Activated naive CD4-positive, alpha-beta T cell treated with anti-CD3 and anti-CD28 coated beads for 36 hours (primary cell): Measurements from ENCODE around the gene RRAGD. TPM values are rescaled to one million over a fixed set of nuclear protein-coding genes. Genes with fewer than 3 reads are reported as not detected.

Experiments used
- CTCF ChIA-PET: fragments of 350-600 bp; sonication (Branson Sonifier 250); formaldehyde crosslinking; loops from one replicate; lab custom pipeline; 2021; ENCODE audit warnings: antibody characterized with exemption; lab: Charles Lee
- DNase-seq: peaks from one replicate; pipeline ENCODE4 v3.0.0-alpha.2; 2020
- H3K27ac Mint-ChIP-seq: one replicate; pipeline ENCODE4 v1.8.0; 2021; ENCODE audit warnings: mild to moderate bottlenecking, mixed read lengths
- H3K27me3 Mint-ChIP-seq: one replicate; pipeline ENCODE4 v1.8.0; 2021; ENCODE audit warnings: low read depth, mixed read lengths
- H3K36me3 Mint-ChIP-seq: one replicate; pipeline ENCODE4 v1.8.0; 2021; ENCODE audit warnings: low read depth, mixed read lengths
- H3K4me1 Mint-ChIP-seq: one replicate; pipeline ENCODE4 v1.8.0; 2021; ENCODE audit warnings: low read depth, mixed read lengths
- H3K4me3 Mint-ChIP-seq: one replicate; pipeline ENCODE4 v1.8.0; 2021; ENCODE audit warnings: mild to moderate bottlenecking, moderate library complexity, mixed read lengths
- H3K9me3 Mint-ChIP-seq: one replicate; pipeline ENCODE4 v1.8.0; 2021; ENCODE audit warnings: mixed read lengths
- intact Hi-C: fragments of 100-400 bp; cut with micrococcal nuclease; formaldehyde crosslinking; loops from one replicate; pipeline ENCODE4 v1.15.1; 2023
- total RNA-seq, 2 experiments: library from RNA; stranded (reverse); gene quantifications; one replicate each; pipeline ENCODE4 v1.2.3, GENCODE V29; 2021

Gene RRAGD
- total RNA-seq, 2 experiments from 2014 or later, result 11.3 to 13.2 TPM

DNA sequence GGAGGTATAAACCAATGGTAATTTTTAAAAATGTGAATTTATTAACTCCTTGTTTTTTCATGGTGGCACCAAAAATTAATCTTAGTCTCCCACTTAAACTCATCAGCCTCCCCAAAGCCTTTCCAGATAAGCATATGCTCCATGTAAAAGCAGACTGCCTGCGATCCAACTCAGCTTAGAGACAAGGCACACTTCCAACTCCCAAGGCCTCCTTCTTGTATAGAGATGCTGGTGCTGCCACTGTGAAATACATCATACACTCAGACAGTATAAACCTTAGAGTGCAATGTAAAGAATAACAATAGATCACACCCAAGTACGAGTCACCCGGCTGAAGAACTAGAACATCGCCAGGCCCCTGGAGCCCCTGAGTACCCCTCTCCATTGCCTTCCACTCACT lies 22.9 kb upstream of the RRAGD start:
- H3K4me3 Mint-ChIP-seq, result no peak overlapping the region
- no peak for DNase-seq
- H3K4me1 Mint-ChIP-seq, result peaks cover 10% of the 10 kb centered on the region
- H3K27ac Mint-ChIP-seq, result no peak overlapping the region
- intact Hi-C loops, result loop anchor here (1.0 kb wide), 1 partner anchor 161 kb away; no protein-coding TSS in a partner anchor
- no peaks in the 10 kb centered on the region for H3K36me3 Mint-ChIP-seq
- H3K27me3 Mint-ChIP-seq, result no peaks in the 10 kb centered on the region
- no peaks in the 10 kb centered on the region for H3K9me3 Mint-ChIP-seq
- CTCF ChIA-PET, result interaction anchor here (1.2 to 2.1 kb wide), 5 partner anchors 9 to 178 kb away, joined by 3 to 11 read pairs (median 3); no protein-coding TSS in a partner anchor

DNA sequence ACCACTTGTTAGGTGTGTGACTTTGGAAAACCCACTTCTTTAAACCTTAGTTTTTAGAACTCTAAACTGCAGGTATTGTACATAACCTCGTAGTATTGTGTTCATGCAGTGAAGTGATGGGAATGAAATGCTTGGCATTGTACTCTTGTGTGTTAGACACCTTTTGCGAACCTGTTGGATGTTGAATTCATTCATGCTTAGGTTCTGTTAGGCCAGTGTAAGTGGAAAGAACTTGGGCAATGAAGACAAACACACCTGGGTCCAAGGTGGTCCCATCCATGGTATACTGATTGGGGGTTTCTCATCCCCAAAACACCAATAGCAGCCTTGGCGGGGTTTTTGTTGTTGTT lies 22.1 kb upstream of the RRAGD start:
- intact Hi-C loops, result loop anchor here (1.0 kb wide), 1 partner anchor 162 kb away; no protein-coding TSS in a partner anchor
- H3K27ac Mint-ChIP-seq, result no peak overlapping the region
- no peaks in the 10 kb centered on the region for H3K27me3 Mint-ChIP-seq
- DNase-seq, result no peak
- H3K4me1 Mint-ChIP-seq, result peaks cover 10% of the 10 kb centered on the region
- no peaks in the 10 kb centered on the region for H3K36me3 Mint-ChIP-seq
- no peaks in the 10 kb centered on the region for H3K9me3 Mint-ChIP-seq
- CTCF ChIA-PET, result interaction anchor here (0.9 to 2.1 kb wide), 6 partner anchors 9 to 205 kb away, joined by 3 to 11 read pairs (median 3); no protein-coding TSS in a partner anchor
- peak overlapping the region; percentile 68 for H3K4me3 Mint-ChIP-seq

DNA sequence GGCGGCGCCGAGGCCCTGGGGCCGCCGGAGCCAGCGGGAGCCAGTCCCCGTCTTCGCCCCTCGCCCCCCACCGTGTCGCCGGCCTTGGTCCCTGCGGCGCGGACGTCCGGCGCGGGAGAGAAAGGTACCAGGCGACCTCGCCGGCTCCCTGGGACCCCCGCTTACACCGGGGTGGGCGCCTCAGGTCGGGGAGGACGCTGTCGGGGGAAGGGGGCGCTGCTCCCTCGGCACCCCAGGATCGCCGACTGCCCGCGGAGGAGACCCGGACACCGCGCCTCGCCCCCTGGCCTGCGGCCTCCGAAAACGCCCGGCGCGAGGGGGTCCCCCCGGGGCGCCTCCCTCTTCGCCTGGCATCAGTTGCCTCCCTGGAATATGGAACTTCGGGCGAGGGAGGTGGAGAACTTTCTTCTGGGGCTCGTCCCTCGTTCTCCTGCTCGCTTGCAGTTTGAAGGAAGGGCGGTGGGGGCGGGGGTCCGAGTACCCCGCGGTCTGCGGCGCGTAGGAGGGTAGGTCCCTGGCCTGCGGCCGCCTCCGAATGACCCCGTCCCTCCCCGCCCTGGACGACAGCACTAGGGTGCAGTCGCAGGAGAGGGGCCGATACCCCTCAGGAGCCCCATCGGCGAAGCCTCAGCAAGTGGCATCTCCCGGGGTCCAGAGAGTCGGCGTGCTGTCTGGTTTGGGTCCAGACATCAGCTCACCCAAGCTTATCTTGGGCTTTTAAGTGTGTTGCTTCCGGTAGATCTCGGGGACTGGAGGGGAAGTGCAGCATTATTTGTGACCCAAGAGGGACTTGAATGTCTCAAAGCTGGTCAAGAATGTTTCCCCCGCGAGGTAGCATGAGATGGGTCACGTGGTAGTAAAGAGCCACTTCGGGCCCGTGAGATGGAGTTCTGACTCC lies 21.4 kb upstream of the RRAGD start:
- peaks cover 10% of the 10 kb centered on the region for H3K4me1 Mint-ChIP-seq
- H3K9me3 Mint-ChIP-seq, result no peaks in the 10 kb centered on the region
- no peaks in the 10 kb centered on the region for H3K36me3 Mint-ChIP-seq
- no peaks in the 10 kb centered on the region for H3K27me3 Mint-ChIP-seq
- H3K4me3 Mint-ChIP-seq, result peak overlapping the region; percentile 68
- CTCF ChIA-PET, result interaction anchor here (0.9 to 3.7 kb wide), 16 partner anchors 10 to 206 kb away, joined by 3 to 43 read pairs (median 4); partner anchors contain the start of gene LYRM2
- peak; percentile 26 for DNase-seq
- intact Hi-C loops, result loop anchor here (1.0 to 2.0 kb wide), 6 partner anchors 21 to 1046 kb away; partner anchors contain the start of genes LYRM2 and RRAGD
- no peak overlapping the region for H3K27ac Mint-ChIP-seq

DNA sequence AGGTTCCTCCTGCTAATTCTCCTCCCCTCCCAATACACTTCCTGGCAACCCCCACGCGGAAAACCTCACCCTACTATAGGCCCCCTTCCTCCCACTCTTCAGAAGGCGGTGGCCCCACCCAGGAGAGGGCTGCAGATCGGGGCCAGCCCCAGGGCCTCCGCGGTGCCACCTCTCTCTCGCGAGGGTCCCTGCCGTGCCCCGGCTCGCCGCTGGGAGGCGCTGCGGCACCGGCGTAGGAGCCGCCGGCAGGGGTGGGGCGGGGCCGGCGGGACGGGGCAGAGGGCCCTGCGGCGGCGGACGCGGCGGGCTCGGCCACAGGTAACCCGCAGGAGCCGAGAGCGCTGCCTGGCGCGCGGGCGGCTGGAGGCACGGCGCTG lies 20.8 kb upstream of the RRAGD start, which contains the start of gene ANKRD6:
TSS of gene ANKRD6 (plus strand) at position 278 of the 377 bp plus-strand sequence. CDS start 133,825 bp downstream, outside the sequence.
- intact Hi-C loops, result loop anchor here (1.0 to 2.0 kb wide), 5 partner anchors 21 to 1046 kb away; partner anchors contain the start of genes LYRM2 and RRAGD
- Mint-ChIP-seq H3K4me3 (peak within 1 kb of the TSS; percentile 69), H3K4me1 (peaks cover 10% of the 10 kb centered on the region), H3K9me3 (no peaks in the 10 kb centered on the region), H3K27me3 (no peaks in the 10 kb centered on the region), H3K27ac (no peak within 1 kb of the TSS), H3K36me3 (no peaks in the 10 kb centered on the region)
- peak; percentile 77 for DNase-seq
- CTCF ChIA-PET, result interaction anchor here (0.6 to 3.7 kb wide), 32 partner anchors 9 to 336 kb away, joined by 3 to 43 read pairs (median 4); partner anchors contain the start of genes LYRM2 and RRAGD

DNA sequence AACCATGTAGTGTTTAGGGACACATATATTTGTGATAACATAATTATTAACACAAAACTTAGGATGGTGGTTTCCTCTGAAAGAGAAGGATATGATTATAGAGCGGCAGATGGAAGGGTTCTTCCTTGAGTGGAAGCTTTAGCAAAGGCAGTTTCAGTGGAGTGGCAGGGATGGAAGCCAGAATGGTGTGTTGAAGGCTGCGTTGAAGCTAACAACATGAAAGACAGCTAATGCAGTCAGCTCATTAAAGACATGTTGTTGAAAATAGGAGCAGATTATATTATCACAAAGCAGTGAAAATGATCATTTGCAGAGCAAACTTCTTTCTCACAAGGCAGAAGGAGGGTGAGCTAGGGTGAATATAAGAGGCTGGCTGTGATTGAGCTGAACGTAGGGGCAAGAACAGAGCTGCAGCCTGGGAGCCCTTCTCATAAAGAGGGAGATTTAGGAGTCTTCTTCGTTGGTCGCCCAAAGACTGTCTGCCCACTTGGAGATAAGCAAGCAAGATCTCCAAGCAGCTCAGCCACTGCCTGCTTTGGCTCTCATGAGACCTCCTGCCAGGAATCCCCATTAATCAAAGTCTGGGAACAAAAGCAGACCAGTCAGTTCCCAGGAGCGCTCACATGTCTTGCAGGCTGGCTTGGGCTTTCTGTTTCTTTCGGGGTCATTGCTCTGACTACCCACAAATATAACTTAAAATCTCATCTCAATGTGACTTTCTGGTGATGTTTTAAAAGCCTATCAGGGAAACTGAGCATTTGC lies 18.3 kb upstream of the RRAGD start:
- Mint-ChIP-seq H3K4me3 (no peak overlapping the region), H3K9me3 (no peaks in the 10 kb centered on the region), H3K27ac (no peak overlapping the region), H3K36me3 (no peaks in the 10 kb centered on the region), H3K27me3 (no peaks in the 10 kb centered on the region), H3K4me1 (peaks cover 10% of the 10 kb centered on the region)
- intact Hi-C loops, result no loop called here
- CTCF ChIA-PET, result interaction anchor here (0.8 to 3.7 kb wide), 8 partner anchors 10 to 208 kb away, joined by 3 to 43 read pairs (median 4); partner anchors contain the start of genes LYRM2 and RRAGD
- DNase-seq, result no peak

DNA sequence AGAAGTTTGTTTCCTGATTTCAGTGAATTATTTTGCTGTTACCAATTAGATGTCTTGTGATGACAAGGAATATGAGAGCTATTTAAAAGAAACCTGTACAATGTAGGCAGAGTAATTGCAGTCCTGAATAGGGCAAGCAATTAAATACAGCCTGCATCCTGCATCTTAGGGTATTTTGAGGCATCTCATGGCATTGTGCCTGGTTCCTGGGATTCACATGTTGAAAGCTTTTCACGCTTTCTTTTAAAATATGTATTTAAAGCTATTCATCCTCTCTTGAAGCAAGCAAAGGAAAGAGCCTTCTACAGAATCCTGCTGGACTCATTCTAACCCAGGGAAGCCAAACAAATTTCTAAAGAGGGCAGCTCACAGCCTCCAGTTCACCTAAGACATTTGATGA lies 4.7 kb upstream of the RRAGD start:
- peaks cover 12% of the 10 kb centered on the region for H3K4me1 Mint-ChIP-seq
- H3K27me3 Mint-ChIP-seq, result peaks cover 9% of the 10 kb centered on the region
- H3K9me3 Mint-ChIP-seq, result no peaks in the 10 kb centered on the region
- no peak overlapping the region for H3K27ac Mint-ChIP-seq
- intact Hi-C loops, result loop anchor here (10.0 kb wide), 1 partner anchor 1168 kb away; the partner anchor contains the start of gene MAP3K7
- CTCF ChIA-PET, result interaction anchor here (0.6 to 4.3 kb wide), 5 partner anchors 12 to 631 kb away, joined by 3 to 22 read pairs (median 5); partner anchors contain the start of gene ANKRD6
- DNase-seq, result no peak
- no peak overlapping the region for H3K4me3 Mint-ChIP-seq
- no peaks in the 10 kb centered on the region for H3K36me3 Mint-ChIP-seq

DNA sequence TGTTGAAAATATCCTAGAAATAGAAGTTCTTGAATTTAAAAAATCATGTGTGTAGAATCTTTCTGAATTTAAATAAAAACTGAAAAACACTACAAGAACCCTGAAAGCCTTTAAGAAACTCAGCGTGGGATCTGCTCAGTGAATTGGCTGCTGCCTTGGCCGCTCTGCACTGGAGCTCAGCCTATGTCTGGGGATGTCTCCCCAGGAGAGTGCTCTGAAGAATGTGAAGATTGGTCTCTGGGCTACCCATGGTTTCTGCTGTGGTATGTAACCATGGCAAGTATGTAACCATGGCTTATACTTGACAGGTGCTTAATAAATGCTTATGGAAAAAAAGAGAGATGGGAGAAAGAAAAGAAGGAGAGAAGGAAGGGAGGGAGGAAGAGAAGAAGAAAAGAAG lies 3.1 kb upstream of the RRAGD start:
- H3K27me3 Mint-ChIP-seq, result peaks cover 9% of the 10 kb centered on the region
- H3K27ac Mint-ChIP-seq, result no peak overlapping the region
- no peak overlapping the region for H3K4me3 Mint-ChIP-seq
- intact Hi-C loops, result loop anchor here (10.0 kb wide), 1 partner anchor 1170 kb away; the partner anchor contains the start of gene MAP3K7
- CTCF ChIA-PET, result interaction anchor here (0.6 to 4.3 kb wide), 4 partner anchors 16 to 464 kb away, joined by 3 to 22 read pairs (median 12); partner anchors contain the start of gene ANKRD6
- H3K9me3 Mint-ChIP-seq, result no peaks in the 10 kb centered on the region
- H3K36me3 Mint-ChIP-seq, result no peaks in the 10 kb centered on the region
- no peak for DNase-seq
- H3K4me1 Mint-ChIP-seq, result peaks cover 19% of the 10 kb centered on the region

DNA sequence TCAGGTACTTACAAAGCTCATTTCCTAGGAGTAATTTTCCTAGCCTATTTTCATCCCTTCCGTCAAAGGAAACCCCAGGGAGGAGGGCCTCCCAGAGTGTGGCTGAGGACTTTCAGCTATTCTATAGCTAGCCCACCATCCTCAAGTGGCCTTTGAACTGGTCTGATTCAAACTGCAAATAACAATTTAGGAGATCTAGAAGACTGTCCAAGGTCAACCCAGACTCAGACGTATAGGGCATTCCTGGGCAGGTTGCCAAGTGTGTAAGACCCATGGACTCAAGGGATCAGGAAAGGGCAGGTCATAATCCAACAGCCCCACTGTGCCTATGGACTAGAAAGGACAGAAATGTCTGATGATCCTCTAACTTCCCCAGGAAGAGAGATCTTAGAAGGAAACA lies 2.1 kb upstream of the RRAGD start:
- DNase-seq, result no peak
- no peaks in the 10 kb centered on the region for H3K36me3 Mint-ChIP-seq
- intact Hi-C loops, result loop anchor here (5.0 to 10.0 kb wide), 4 partner anchors 117 to 1171 kb away; partner anchors contain the start of genes CASP8AP2 and MAP3K7
- H3K27me3 Mint-ChIP-seq, result peaks cover 6% of the 10 kb centered on the region
- H3K9me3 Mint-ChIP-seq, result no peaks in the 10 kb centered on the region
- H3K4me3 Mint-ChIP-seq, result no peak overlapping the region
- peaks cover 23% of the 10 kb centered on the region for H3K4me1 Mint-ChIP-seq
- no peak overlapping the region for H3K27ac Mint-ChIP-seq
- CTCF ChIA-PET, result interaction anchor here (0.6 to 5.5 kb wide), 4 partner anchors 17 to 64 kb away, joined by 3 to 26 read pairs (median 11); partner anchors contain the start of gene ANKRD6

DNA sequence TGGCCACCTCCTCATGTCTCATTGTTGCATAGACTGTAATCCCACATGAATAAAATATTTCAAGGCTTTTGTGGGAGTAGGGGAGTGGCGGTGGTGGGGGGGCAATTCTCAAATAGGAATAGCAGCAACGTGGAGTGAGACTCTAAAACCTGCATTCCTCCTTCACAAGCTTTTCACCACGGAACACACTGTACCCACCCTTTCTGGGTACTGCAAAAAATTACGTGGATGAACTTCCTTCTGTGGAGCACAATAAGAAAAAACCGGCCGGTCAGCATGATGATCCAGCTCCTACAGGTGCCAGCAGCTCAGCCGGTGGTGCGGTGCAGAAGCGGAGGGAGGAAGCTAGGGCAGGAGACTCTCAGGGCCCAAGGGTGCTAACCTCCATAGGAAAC lies 930 bp upstream of the RRAGD start:
- CTCF ChIA-PET, result interaction anchor here (1.3 to 5.5 kb wide), 3 partner anchors 18 to 197 kb away, joined by 3 to 26 read pairs (median 16); partner anchors contain the start of gene ANKRD6
- DNase-seq, result no peak
- Mint-ChIP-seq H3K9me3 (no peaks in the 10 kb centered on the region), H3K4me1 (peaks cover 23% of the 10 kb centered on the region), H3K4me3 (peak overlapping the region; percentile 91), H3K27ac (no peak overlapping the region), H3K36me3 (no peaks in the 10 kb centered on the region), H3K27me3 (peaks cover 6% of the 10 kb centered on the region)
- intact Hi-C loops, result loop anchor here (2.0 to 10.0 kb wide), 5 partner anchors 116 to 1172 kb away; partner anchors contain the start of genes CASP8AP2, MAP3K7 and RNGTT

DNA sequence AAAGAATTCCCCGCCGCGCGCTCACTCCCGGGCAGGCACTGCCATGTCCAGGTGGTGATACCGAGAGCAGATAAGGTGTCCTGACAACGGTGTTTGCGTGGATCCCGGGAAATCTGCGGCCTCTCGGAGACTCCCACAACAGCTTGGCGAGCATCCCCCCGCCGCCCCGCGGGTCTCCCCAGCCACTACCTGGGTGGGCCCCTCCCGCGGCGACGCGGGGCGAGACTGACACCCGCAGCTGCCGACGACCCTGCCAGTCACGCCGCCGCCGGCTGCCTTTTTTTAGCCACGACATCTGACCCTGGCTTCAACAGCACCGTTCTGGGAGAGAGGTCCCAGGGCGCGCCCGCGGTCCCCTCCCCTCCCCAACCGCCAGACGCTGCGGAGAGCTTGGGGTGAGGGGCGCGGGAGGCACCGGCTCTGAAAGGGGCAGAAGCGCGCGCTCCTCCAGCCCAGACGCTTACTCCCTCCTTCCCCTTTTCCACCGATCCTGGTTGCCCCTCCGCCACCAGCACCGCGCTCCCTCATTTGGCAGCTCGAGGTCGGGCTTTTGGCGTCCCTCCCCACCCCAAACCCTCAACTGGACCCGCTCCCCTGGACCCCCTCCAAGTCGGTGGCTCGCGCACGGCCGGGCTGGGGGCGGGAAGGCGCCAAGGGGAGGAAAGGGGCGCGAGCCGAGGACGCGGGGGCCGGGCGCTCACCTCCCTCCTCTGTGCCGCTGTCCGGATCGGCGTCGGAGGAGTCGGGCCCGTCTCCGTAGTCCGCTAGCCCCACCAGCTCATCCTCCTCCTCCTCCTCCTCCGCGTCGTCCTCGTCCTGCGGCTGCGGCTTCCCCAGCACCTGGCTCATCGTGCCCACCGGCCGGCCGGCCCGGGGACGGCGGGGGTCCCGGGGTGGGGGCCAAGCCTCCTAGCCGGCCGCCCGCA lies 665 bp downstream of the RRAGD start:
- no peaks in the 10 kb centered on the region for H3K9me3 Mint-ChIP-seq
- peaks cover 23% of the 10 kb centered on the region for H3K4me1 Mint-ChIP-seq
- H3K36me3 Mint-ChIP-seq, result no peaks in the 10 kb centered on the region
- H3K27me3 Mint-ChIP-seq, result peaks cover 3% of the 10 kb centered on the region
- H3K27ac Mint-ChIP-seq, result no peak overlapping the region
- peak overlapping the region; percentile 76 for H3K4me3 Mint-ChIP-seq
- DNase-seq, result peak; percentile 35
- intact Hi-C loops, result loop anchor here (1.0 to 10.0 kb wide), 9 partner anchors 22 to 1173 kb away; partner anchors contain the start of genes ANKRD6, CASP8AP2, LYRM2 and MAP3K7
- CTCF ChIA-PET, result interaction anchor here (0.6 to 5.5 kb wide), 3 partner anchors 20 to 107 kb away, joined by 4 to 26 read pairs (median 20); partner anchors contain the start of gene ANKRD6
